ENCODE data around the gene NUP210L. TPM values are rescaled to one million over a fixed set of nuclear protein-coding genes. Genes with fewer than 3 reads are reported as not detected.
A peak's percentile ranks its signal among the peaks of the same experiment; 100 is the strongest.

The NUP210L gene
- total and polyA plus RNA-seq, 2 of the 13 experiments (the other 11 are each of a cell fraction or from before 2014, with no cell fraction given), result not detected

GRCh38 chr1:153990468-153991150 lies 164.3 kb downstream of the NUP210L start, which contains the start of gene RPS27 (continued):
- TF ChIP-seq, protein P1, sequence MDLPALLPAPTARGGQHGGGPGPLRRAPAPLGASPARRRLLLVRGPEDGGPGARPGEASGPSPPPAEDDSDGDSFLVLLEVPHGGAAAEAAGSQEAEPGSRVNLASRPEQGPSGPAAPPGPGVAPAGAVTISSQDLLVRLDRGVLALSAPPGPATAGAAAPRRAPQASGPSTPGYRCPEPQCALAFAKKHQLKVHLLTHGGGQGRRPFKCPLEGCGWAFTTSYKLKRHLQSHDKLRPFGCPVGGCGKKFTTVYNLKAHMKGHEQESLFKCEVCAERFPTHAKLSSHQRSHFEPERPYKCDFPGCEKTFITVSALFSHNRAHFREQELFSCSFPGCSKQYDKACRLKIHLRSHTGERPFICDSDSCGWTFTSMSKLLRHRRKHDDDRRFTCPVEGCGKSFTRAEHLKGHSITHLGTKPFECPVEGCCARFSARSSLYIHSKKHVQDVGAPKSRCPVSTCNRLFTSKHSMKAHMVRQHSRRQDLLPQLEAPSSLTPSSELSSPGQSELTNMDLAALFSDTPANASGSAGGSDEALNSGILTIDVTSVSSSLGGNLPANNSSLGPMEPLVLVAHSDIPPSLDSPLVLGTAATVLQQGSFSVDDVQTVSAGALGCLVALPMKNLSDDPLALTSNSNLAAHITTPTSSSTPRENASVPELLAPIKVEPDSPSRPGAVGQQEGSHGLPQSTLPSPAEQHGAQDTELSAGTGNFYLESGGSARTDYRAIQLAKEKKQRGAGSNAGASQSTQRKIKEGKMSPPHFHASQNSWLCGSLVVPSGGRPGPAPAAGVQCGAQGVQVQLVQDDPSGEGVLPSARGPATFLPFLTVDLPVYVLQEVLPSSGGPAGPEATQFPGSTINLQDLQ (CRISPR knock-in tag; IDR thresholded peaks at IDR 0.05), result 0 out of 2 replicates have a peak, but pooled peaks have one; percentile 31
- TF ChIP-seq ARNTL (CRISPR knock-in tag; IDR thresholded peaks at IDR 0.05) (peak; percentile 66; the same call in 1 of the 2 replicates), ZBTB38 (CRISPR knock-in tag; IDR thresholded peaks at IDR 0.05) (peak; percentile 68), ZIK1 (CRISPR knock-in tag; IDR thresholded peaks at IDR 0.05; ENCODE audit: borderline replicate concordance, low read depth) (peak; percentile 52; the same call in 1 of the 2 replicates), THAP8 (CRISPR knock-in tag; IDR thresholded peaks at IDR 0.05; ENCODE audit: borderline replicate concordance) (no peak), CREM (IDR thresholded peaks at IDR 0.05) (peak; percentile 99), CREM (CRISPR knock-in tag; IDR thresholded peaks at IDR 0.05) (peak; percentile 27; the same call in 1 of the 2 replicates), ZNF296 (CRISPR knock-in tag; conservative IDR thresholded peaks at IDR 0.05) (no peak), ATAD3A (CRISPR knock-in tag; IDR thresholded peaks at IDR 0.05) (no peak), KLF13 (CRISPR knock-in tag; IDR thresholded peaks at IDR 0.05) (no peak), FOXK1 (CRISPR knock-in tag; IDR thresholded peaks at IDR 0.05; ENCODE audit: borderline replicate concordance, low read depth) (peak; percentile 82; the same call in 1 of the 2 replicates), NCOA2 (CRISPR knock-in tag; IDR thresholded peaks at IDR 0.05) (peak; percentile 73), KLF9 (CRISPR knock-in tag; IDR thresholded peaks at IDR 0.05; ENCODE audit: low read depth) (0 out of 2 replicates have a peak, but pooled peaks have one; percentile 61), LCORL (IDR thresholded peaks at IDR 0.05) (no peak), LCORL (CRISPR knock-in tag; IDR thresholded peaks at IDR 0.05) (no peak), ZNF790 (CRISPR knock-in tag; IDR thresholded peaks at IDR 0.05; ENCODE audit: borderline replicate concordance) (0 out of 2 replicates have a peak, but pooled peaks have one; percentile 58), ZSCAN25 (CRISPR knock-in tag; IDR thresholded peaks at IDR 0.05) (0 out of 2 replicates have a peak, but pooled peaks have one; percentile 28), GLI4 (CRISPR knock-in tag; IDR thresholded peaks at IDR 0.05; ENCODE audit: borderline replicate concordance) (0 out of 2 replicates have a peak, but pooled peaks have one; percentile 19), HMG20B (CRISPR knock-in tag; conservative IDR thresholded peaks at IDR 0.05) (0 out of 2 replicates have a peak, but pooled peaks have one; percentile 5)
- TF ChIP-seq, protein P2, sequence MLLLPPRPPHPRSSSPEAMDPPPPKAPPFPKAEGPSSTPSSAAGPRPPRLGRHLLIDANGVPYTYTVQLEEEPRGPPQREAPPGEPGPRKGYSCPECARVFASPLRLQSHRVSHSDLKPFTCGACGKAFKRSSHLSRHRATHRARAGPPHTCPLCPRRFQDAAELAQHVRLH (CRISPR knock-in tag; IDR thresholded peaks at IDR 0.05; ENCODE audit: borderline replicate concordance, low read depth), result peak; percentile 95
- TF ChIP-seq, protein P3, sequence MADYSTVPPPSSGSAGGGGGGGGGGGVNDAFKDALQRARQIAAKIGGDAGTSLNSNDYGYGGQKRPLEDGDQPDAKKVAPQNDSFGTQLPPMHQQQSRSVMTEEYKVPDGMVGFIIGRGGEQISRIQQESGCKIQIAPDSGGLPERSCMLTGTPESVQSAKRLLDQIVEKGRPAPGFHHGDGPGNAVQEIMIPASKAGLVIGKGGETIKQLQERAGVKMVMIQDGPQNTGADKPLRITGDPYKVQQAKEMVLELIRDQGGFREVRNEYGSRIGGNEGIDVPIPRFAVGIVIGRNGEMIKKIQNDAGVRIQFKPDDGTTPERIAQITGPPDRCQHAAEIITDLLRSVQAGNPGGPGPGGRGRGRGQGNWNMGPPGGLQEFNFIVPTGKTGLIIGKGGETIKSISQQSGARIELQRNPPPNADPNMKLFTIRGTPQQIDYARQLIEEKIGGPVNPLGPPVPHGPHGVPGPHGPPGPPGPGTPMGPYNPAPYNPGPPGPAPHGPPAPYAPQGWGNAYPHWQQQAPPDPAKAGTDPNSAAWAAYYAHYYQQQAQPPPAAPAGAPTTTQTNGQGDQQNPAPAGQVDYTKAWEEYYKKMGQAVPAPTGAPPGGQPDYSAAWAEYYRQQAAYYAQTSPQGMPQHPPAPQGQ (CRISPR knock-in tag; IDR thresholded peaks at IDR 0.05; ENCODE audit: borderline replicate concordance), result no peak
- TF ChIP-seq, protein P4, sequence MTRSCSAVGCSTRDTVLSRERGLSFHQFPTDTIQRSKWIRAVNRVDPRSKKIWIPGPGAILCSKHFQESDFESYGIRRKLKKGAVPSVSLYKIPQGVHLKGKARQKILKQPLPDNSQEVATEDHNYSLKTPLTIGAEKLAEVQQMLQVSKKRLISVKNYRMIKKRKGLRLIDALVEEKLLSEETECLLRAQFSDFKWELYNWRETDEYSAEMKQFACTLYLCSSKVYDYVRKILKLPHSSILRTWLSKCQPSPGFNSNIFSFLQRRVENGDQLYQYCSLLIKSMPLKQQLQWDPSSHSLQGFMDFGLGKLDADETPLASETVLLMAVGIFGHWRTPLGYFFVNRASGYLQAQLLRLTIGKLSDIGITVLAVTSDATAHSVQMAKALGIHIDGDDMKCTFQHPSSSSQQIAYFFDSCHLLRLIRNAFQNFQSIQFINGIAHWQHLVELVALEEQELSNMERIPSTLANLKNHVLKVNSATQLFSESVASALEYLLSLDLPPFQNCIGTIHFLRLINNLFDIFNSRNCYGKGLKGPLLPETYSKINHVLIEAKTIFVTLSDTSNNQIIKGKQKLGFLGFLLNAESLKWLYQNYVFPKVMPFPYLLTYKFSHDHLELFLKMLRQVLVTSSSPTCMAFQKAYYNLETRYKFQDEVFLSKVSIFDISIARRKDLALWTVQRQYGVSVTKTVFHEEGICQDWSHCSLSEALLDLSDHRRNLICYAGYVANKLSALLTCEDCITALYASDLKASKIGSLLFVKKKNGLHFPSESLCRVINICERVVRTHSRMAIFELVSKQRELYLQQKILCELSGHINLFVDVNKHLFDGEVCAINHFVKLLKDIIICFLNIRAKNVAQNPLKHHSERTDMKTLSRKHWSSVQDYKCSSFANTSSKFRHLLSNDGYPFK (CRISPR knock-in tag; IDR thresholded peaks at IDR 0.05; ENCODE audit: borderline replicate concordance), result peak; percentile 95

All from HepG2 (cell line).